Activated B cell treated with CpG ODN at 0.5 μM for 24 hours (primary cell): ENCODE results near the gene PCNT. TPM values are rescaled to one million over a fixed set of nuclear protein-coding genes. Genes with fewer than 3 reads are reported as not detected.
A peak's percentile ranks its signal among the peaks of the same experiment; 100 is the strongest.
"Not testable (repeated sequence)": the region's sequence is repeated elsewhere in the genome, so short reads cannot be mapped to it uniquely, and the experiment has no call there.

Source experiments
- ATAC-seq: fragments of 200-7000 bp; cut with Tn5 transposase; one replicate; pipeline ENCODE4 v1.10.0; 2021; ENCODE audit warnings: low read depth, mild to moderate bottlenecking, moderate library complexity
- CTCF ChIA-PET: fragments of 350-600 bp; sonication (Branson Sonifier 250); formaldehyde crosslinking; loops from one replicate; lab custom pipeline; 2021; ENCODE audit warnings: antibody characterized with exemption; lab: Charles Lee
- POLR2A ChIA-PET: fragments of 350-600 bp; sonication (Branson Sonifier 250); formaldehyde crosslinking; loops from one replicate; lab custom pipeline; 2021; ENCODE audit warnings: antibody characterized with exemption; lab: Charles Lee
- DNase-seq: peaks from one replicate; pipeline ENCODE4 v3.0.0; 2022
- H3K27ac Mint-ChIP-seq: one replicate; pipeline ENCODE4 v1.8.0; 2020; ENCODE audit warnings: mixed read lengths
- H3K27me3 Mint-ChIP-seq: one replicate; pipeline ENCODE4 v1.8.0; 2021; ENCODE audit warnings: mixed read lengths
- H3K36me3 Mint-ChIP-seq: one replicate; pipeline ENCODE4 v1.8.0; 2021; ENCODE audit warnings: low read depth, mixed read lengths
- H3K4me1 Mint-ChIP-seq: one replicate; pipeline ENCODE4 v1.8.0; 2021; ENCODE audit warnings: mixed read lengths
- H3K4me3 Mint-ChIP-seq: one replicate; pipeline ENCODE4 v1.8.0; 2020; ENCODE audit warnings: mild to moderate bottlenecking, mixed read lengths
- H3K9me3 Mint-ChIP-seq: one replicate; pipeline ENCODE4 v1.8.0; 2020; ENCODE audit warnings: mixed read lengths
- CTCF ChIP-seq: fragments of 200-600 bp; IDR thresholded peaks from one replicate; pipeline ENCODE4 v1.8.0; 2022; ENCODE audit warnings: antibody characterized with exemption, mild to moderate bottlenecking
- intact Hi-C: fragments of 100-400 bp; cut with micrococcal nuclease; formaldehyde crosslinking; loops from one replicate; pipeline ENCODE4 v1.15.1; 2024
- total RNA-seq: library from RNA; stranded (reverse); gene quantifications from 2 replicates; pipeline ENCODE4 v1.2.3, GENCODE V29; 2022

Gene PCNT
- total RNA-seq, 1 donor from 2014 or later, result 39.7 TPM

GRCh38 chr21:46307625-46308024 is 16.3 kb upstream of the PCNT start:
- H3K36me3 Mint-ChIP-seq, result peaks cover 6% of the 10 kb centered on the region
- POLR2A ChIA-PET, result no interaction called here

GRCh38 chr21:46308431-46308830 is 15.5 kb upstream of the PCNT start:
- peaks cover 6% of the 10 kb centered on the region for H3K36me3 Mint-ChIP-seq
- H3K4me1 Mint-ChIP-seq, result no peaks in the 10 kb centered on the region

More at GRCh38 chr21:46307625-46308024, 16.3 kb upstream of the PCNT start:
- Mint-ChIP-seq H3K27ac (no peak overlapping the region), H3K4me1 (no peaks in the 10 kb centered on the region), H3K9me3 (no peaks in the 10 kb centered on the region), H3K27me3 (no peaks in the 10 kb centered on the region), H3K4me3 (no peak overlapping the region)
- intact Hi-C loops, result no loop called here
- CTCF ChIA-PET, result no interaction called here
- peak; percentile 10 for ATAC-seq
- TF ChIP-seq CTCF, result no peak
- DNase-seq, result no peak

GRCh38 chr21:46310260-46310659 is 13.7 kb upstream of the PCNT start:
- CTCF ChIA-PET, H3K27ac Mint-ChIP-seq, H3K27me3 Mint-ChIP-seq, ATAC-seq, intact Hi-C loops, H3K4me1 Mint-ChIP-seq, H3K9me3 Mint-ChIP-seq, POLR2A ChIA-PET, DNase-seq, H3K4me3 Mint-ChIP-seq, H3K36me3 Mint-ChIP-seq: not testable (repeated sequence)

More at GRCh38 chr21:46308431-46308830, 15.5 kb upstream of the PCNT start:
- ChIA-PET CTCF (no interaction called here), POLR2A (no interaction called here)
- ATAC-seq, result no peak
- no peak for DNase-seq
- no peaks in the 10 kb centered on the region for H3K27me3 Mint-ChIP-seq
- intact Hi-C loops, result no loop called here
- H3K27ac Mint-ChIP-seq, result no peak overlapping the region
- TF ChIP-seq CTCF, result no peak
- H3K4me3 Mint-ChIP-seq, result no peak overlapping the region
- H3K9me3 Mint-ChIP-seq, result no peaks in the 10 kb centered on the region

- CTCF ChIA-PET, result no interaction called here
- Mint-ChIP-seq H3K36me3 (no peaks in the 10 kb centered on the region), H3K9me3 (no peaks in the 10 kb centered on the region), H3K27ac (no peak overlapping the region), H3K27me3 (no peaks in the 10 kb centered on the region), H3K4me1 (no peaks in the 10 kb centered on the region), H3K4me3 (no peak overlapping the region)
- no peak for TF ChIP-seq CTCF
- ATAC-seq (no peak), DNase-seq (no peak)
- POLR2A ChIA-PET, result no interaction called here
- intact Hi-C loops, result no loop called here
Measured at GRCh38 chr21:46311568-46311967, 12.4 kb upstream of the PCNT start.

GRCh38 chr21:46312949-46313348 is 11.0 kb upstream of the PCNT start:
- Mint-ChIP-seq H3K9me3 (no peaks in the 10 kb centered on the region), H3K4me1 (no peaks in the 10 kb centered on the region), H3K4me3 (no peak overlapping the region), H3K27ac (no peak overlapping the region), H3K27me3 (no peaks in the 10 kb centered on the region), H3K36me3 (no peaks in the 10 kb centered on the region)
- DNase-seq (no peak), ATAC-seq (no peak)
- POLR2A ChIA-PET, result no interaction called here
- no peak for TF ChIP-seq CTCF
- CTCF ChIA-PET, result no interaction called here
- intact Hi-C loops, result no loop called here

- Mint-ChIP-seq H3K4me1 (no peaks in the 10 kb centered on the region), H3K9me3 (no peaks in the 10 kb centered on the region), H3K4me3 (no peak overlapping the region), H3K27me3 (no peaks in the 10 kb centered on the region), H3K36me3 (no peaks in the 10 kb centered on the region), H3K27ac (no peak overlapping the region)
- DNase-seq (no peak), ATAC-seq (no peak)
- ChIA-PET POLR2A (interaction anchor here (0.8 kb wide), 1 partner anchor 29 kb away, joined by 3 read pairs; the partner anchor contains the start of genes MCM3AP and YBEY), CTCF (no interaction called here)
- no peak for TF ChIP-seq CTCF
- intact Hi-C loops, result no loop called here
Measured at GRCh38 chr21:46314441-46315020, 9.4 kb upstream of the PCNT start.
